K562 (cell line): ENCODE measurements around the gene TEX22. TPM values are rescaled to one million over a fixed set of nuclear protein-coding genes. Genes with fewer than 3 reads are reported as not detected.

Experiments
- HEY1 ChIP-seq: fragments of 250-450 bp; sonication (Bioruptor Pico); IDR thresholded peaks from 2 replicates; pipeline ENCODE4 v1.5.0; 2020; ENCODE audit warnings: mild to moderate bottlenecking, moderate library complexity, borderline replicate concordance
- HLTF ChIP-seq: fragments of 450-650 bp; IDR thresholded peaks from 2 replicates; pipeline ENCODE4 v1.6.1; 2016
- RFX5 ChIP-seq: IDR thresholded peaks from 2 replicates; pipeline ENCODE4 v1.6.1; 2011; ENCODE audit warnings: low read depth, mild to moderate bottlenecking, improper control_type of control experiment, low read length
- SMAD4 ChIP-seq: fragments of 250-450 bp; sonication (Bioruptor Pico); conservative IDR thresholded peaks from 2 replicates; pipeline ENCODE4 v1.8.0; 2021; ENCODE audit warnings: inconsistent platforms, mild to moderate bottlenecking, moderate library complexity
- SNRNP70 ChIP-seq: fragments of 200-400 bp; formaldehyde crosslinking; optimal IDR thresholded peaks from 2 replicates; pipeline ENCODE3; 2017; ENCODE audit warnings: low read depth, low read length
- SRF ChIP-seq, 2 experiments: fragments of 250-450, 450-650 bp in 1 of 2; sonication (Bioruptor Pico) in 1 of 2; sonication (generic) in 1 of 2; formaldehyde crosslinking; IDR thresholded peaks; 2 replicates each; pipeline versions ENCODE4 v1.5.0 to v1.5.1; 2020 to 2022; ENCODE audit warnings: mild to moderate bottlenecking in 1 of 2, missing genetic modification reagents in 1 of 2
- ZKSCAN1 ChIP-seq: fragments of 150-350 bp; IDR thresholded peaks from 2 replicates; pipeline ENCODE4 v1.6.1; 2016; ENCODE audit warnings: low read depth, low read length
- polyA plus RNA-seq, 8 experiments: library from polyadenylated mRNA; depleted of rRNA in 4 of 8; stranded (reverse) in 5 of 8; unstranded in 3 of 8; fragments of >200 nt; fragmentation: Nextera tagmentation in 2 of 8; fragmentation: Illumina TruSeq in 1 of 8; extraction: Ambion mirVana in 2 of 8; extraction: Trizol in 1 of 8; gene quantifications; 2 replicates each; pipeline versions ENCODE4 v1.2.1 to v1.2.3, GENCODE V29; 2011 to 2014; ENCODE audit warnings: inconsistent platforms in 1 of 8, missing spikeins in 1 of 8
- total RNA-seq, 7 experiments: library from RNA; depleted of rRNA in 6 of 7; stranded (reverse); fragments of >200 nt in 6 of 7; fragmentation: Illumina TruSeq in 2 of 7; extraction: Trizol in 2 of 7; gene quantifications; 2 replicates each; pipeline versions ENCODE4 v1.2.1 to v1.2.3, GENCODE V29; 2011 to 2021; ENCODE audit warnings: low replicate concordance in 1 of 7
- TF ChIP-seq, protein P1 (sequence below): fragments of 250-450 bp; sonication (Bioruptor Pico); IDR thresholded peaks from 2 replicates; pipeline ENCODE4 v1.4.0; 2020; ENCODE audit warnings: mild to moderate bottlenecking, moderate library complexity
- TF ChIP-seq, protein P2 (sequence below), 2 experiments: IDR thresholded peaks; 2 replicates each; pipeline ENCODE4 v1.6.1; 2011; ENCODE audit warnings: borderline replicate concordance in 1 of 2, control low read depth in 1 of 2, low read depth in 1 of 2, low read length in 1 of 2, mild to moderate bottlenecking in 1 of 2, mixed read lengths in 1 of 2, moderate library complexity in 1 of 2; ENCODE audit not compliant: insufficient read depth in 1 of 2, insufficient read length in 1 of 2, poor library complexity in 1 of 2, severe bottlenecking in 1 of 2; ENCODE audit errors: extremely low read depth in 1 of 2
- TF ChIP-seq, protein P3 (sequence below): fragments of 450-650 bp; IDR thresholded peaks from 2 replicates; pipeline ENCODE4 v1.6.1; 2017; ENCODE audit warnings: antibody characterized with exemption
- TF ChIP-seq, protein P4 (sequence below): IDR thresholded peaks from 2 replicates; pipeline ENCODE4 v1.6.1; 2016; ENCODE audit warnings: missing genetic modification characterization, missing compliant biosample characterization
- TF ChIP-seq, protein P5 (sequence below), 2 experiments: fragments of 450-650 bp; conservative IDR thresholded peaks; 2 replicates each; pipeline ENCODE4 v1.6.1; 2017; ENCODE audit warnings: mild to moderate bottlenecking in 2 of 2, moderate library complexity in 2 of 2
- TF ChIP-seq, protein P6 (sequence below): sonication (generic); formaldehyde crosslinking; IDR thresholded peaks from 2 replicates; pipeline ENCODE4 v1.8.0; 2023; ENCODE audit warnings: mild to moderate bottlenecking, missing genetic modification reagents

Gene TEX22
- total and polyA plus RNA-seq, 9 of the 15 experiments (the other 6 are each of a cell fraction or from before 2014, with no cell fraction given): 0.04 to 1.7 (median 0.23) TPM; not detected in 2

DNA sequence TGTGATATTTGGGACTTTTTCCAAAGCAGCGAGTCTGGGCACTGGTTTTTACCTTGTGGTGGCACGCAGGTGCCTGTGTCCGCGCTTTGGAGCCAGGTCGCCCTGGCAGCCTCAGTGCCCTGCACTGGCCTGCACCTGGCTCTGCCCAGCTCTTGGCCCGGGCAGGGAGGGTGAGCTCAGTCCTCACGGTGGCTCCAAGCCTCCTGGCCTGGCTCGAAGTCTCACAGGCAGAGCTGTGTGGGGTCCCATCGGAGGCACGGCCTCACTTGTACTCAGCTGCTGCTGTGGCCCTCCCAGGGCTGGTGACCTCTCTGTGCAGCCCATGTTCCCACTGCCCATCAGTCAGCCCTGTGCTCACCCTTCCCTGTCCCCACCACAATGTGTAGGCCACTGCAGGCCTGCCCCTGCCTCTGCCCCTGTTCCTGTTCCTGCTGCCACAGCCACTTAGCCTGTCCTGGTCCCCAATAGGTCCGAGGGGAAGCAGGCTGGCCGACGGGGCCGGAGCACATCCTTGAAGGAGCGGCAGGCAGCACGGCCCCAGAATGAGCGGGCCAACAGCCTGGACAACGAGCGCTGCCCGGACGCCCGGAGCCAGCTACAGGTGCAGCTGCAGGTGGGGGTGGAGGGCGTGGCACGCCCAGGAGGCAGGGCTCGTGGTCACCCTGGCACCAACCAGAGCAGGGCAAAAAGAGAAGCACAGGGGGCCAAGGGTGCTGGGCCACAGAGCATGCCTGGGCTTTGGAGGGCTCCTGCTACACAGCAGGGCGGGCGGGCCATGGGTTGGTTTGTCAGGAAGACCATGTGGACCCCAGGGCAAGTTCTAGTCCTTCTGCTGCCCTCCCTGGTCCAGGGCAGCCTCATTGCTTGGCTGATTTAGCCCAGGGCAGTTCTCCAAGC lies 16.6 kb upstream of the TEX22 start (continued):
- TF ChIP-seq, protein P1, sequence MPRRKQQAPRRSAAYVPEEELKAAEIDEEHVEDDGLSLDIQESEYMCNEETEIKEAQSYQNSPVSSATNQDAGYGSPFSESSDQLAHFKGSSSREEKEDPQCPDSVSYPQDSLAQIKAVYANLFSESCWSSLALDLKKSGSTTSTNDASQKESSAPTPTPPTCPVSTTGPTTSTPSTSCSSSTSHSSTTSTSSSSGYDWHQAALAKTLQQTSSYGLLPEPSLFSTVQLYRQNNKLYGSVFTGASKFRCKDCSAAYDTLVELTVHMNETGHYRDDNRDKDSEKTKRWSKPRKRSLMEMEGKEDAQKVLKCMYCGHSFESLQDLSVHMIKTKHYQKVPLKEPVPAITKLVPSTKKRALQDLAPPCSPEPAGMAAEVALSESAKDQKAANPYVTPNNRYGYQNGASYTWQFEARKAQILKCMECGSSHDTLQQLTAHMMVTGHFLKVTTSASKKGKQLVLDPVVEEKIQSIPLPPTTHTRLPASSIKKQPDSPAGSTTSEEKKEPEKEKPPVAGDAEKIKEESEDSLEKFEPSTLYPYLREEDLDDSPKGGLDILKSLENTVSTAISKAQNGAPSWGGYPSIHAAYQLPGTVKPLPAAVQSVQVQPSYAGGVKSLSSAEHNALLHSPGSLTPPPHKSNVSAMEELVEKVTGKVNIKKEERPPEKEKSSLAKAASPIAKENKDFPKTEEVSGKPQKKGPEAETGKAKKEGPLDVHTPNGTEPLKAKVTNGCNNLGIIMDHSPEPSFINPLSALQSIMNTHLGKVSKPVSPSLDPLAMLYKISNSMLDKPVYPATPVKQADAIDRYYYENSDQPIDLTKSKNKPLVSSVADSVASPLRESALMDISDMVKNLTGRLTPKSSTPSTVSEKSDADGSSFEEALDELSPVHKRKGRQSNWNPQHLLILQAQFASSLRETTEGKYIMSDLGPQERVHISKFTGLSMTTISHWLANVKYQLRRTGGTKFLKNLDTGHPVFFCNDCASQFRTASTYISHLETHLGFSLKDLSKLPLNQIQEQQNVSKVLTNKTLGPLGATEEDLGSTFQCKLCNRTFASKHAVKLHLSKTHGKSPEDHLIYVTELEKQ (CRISPR knock-in tag): no peak
- TF ChIP-seq, protein P2, sequence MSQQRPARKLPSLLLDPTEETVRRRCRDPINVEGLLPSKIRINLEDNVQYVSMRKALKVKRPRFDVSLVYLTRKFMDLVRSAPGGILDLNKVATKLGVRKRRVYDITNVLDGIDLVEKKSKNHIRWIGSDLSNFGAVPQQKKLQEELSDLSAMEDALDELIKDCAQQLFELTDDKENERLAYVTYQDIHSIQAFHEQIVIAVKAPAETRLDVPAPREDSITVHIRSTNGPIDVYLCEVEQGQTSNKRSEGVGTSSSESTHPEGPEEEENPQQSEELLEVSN (IDR thresholded peaks at IDR 0.05; ENCODE audit: borderline replicate concordance in 1 of 2, extremely low read depth in 1 of 2, insufficient read depth in 1 of 2, insufficient read length in 1 of 2, low read depth in 1 of 2, low read length in 1 of 2, poor library complexity in 1 of 2, severe bottlenecking in 1 of 2): no peak
- TF ChIP-seq, protein P3, sequence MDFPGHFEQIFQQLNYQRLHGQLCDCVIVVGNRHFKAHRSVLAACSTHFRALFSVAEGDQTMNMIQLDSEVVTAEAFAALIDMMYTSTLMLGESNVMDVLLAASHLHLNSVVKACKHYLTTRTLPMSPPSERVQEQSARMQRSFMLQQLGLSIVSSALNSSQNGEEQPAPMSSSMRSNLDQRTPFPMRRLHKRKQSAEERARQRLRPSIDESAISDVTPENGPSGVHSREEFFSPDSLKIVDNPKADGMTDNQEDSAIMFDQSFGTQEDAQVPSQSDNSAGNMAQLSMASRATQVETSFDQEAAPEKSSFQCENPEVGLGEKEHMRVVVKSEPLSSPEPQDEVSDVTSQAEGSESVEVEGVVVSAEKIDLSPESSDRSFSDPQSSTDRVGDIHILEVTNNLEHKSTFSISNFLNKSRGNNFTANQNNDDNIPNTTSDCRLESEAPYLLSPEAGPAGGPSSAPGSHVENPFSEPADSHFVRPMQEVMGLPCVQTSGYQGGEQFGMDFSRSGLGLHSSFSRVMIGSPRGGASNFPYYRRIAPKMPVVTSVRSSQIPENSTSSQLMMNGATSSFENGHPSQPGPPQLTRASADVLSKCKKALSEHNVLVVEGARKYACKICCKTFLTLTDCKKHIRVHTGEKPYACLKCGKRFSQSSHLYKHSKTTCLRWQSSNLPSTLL: no peak
- no peak for TF ChIP-seq HEY1 (CRISPR knock-in tag)
- TF ChIP-seq, protein P4, sequence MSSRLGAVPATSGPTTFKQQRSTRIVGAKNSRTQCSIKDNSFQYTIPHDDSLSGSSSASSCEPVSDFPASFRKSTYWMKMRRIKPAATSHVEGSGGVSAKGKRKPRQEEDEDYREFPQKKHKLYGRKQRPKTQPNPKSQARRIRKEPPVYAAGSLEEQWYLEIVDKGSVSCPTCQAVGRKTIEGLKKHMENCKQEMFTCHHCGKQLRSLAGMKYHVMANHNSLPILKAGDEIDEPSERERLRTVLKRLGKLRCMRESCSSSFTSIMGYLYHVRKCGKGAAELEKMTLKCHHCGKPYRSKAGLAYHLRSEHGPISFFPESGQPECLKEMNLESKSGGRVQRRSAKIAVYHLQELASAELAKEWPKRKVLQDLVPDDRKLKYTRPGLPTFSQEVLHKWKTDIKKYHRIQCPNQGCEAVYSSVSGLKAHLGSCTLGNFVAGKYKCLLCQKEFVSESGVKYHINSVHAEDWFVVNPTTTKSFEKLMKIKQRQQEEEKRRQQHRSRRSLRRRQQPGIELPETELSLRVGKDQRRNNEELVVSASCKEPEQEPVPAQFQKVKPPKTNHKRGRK (tag): no peak
- TF ChIP-seq SRF (CRISPR knock-in tag; IDR thresholded peaks at IDR 0.05): no peak
- TF ChIP-seq, protein P5, sequence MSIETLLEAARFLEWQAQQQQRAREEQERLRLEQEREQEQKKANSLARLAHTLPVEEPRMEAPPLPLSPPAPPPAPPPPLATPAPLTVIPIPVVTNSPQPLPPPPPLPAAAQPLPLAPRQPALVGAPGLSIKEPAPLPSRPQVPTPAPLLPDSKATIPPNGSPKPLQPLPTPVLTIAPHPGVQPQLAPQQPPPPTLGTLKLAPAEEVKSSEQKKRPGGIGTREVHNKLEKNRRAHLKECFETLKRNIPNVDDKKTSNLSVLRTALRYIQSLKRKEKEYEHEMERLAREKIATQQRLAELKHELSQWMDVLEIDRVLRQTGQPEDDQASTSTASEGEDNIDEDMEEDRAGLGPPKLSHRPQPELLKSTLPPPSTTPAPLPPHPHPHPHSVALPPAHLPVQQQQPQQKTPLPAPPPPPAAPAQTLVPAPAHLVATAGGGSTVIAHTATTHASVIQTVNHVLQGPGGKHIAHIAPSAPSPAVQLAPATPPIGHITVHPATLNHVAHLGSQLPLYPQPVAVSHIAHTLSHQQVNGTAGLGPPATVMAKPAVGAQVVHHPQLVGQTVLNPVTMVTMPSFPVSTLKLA (conservative IDR thresholded peaks at IDR 0.05): no peak
- no peak for TF ChIP-seq RFX5
- TF ChIP-seq SMAD4: no peak
- TF ChIP-seq, protein P6, sequence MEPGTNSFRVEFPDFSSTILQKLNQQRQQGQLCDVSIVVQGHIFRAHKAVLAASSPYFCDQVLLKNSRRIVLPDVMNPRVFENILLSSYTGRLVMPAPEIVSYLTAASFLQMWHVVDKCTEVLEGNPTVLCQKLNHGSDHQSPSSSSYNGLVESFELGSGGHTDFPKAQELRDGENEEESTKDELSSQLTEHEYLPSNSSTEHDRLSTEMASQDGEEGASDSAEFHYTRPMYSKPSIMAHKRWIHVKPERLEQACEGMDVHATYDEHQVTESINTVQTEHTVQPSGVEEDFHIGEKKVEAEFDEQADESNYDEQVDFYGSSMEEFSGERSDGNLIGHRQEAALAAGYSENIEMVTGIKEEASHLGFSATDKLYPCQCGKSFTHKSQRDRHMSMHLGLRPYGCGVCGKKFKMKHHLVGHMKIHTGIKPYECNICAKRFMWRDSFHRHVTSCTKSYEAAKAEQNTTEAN (CRISPR knock-in tag): no peak
- no peak for TF ChIP-seq HLTF
- TF ChIP-seq ZKSCAN1: no peak
- no peak for TF ChIP-seq SNRNP70
